ENCODE results near the gene AMN.

- TF ChIP-seq CTCF (IDR thresholded peaks at IDR 0.05) (no peak), POLR2AphosphoS5 (IDR thresholded peaks at IDR 0.05) (no peak)
Observed at GRCh38 chr14:102930138-102930752, 7.8 kb downstream of the AMN start.

Data from breast epithelium (tissue), 3 donors.